ENCODE measurements around the gene PDZK1. TPM values are rescaled to one million over a fixed set of nuclear protein-coding genes. Genes with fewer than 3 reads are reported as not detected.
"Not testable (repeated sequence)": the region's sequence is repeated elsewhere in the genome, so short reads cannot be mapped to it uniquely, and the experiment has no call there.

PDZK1 gene
- total RNA-seq, 1 experiment from 2014 or later = 98.9 TPM

DNA sequence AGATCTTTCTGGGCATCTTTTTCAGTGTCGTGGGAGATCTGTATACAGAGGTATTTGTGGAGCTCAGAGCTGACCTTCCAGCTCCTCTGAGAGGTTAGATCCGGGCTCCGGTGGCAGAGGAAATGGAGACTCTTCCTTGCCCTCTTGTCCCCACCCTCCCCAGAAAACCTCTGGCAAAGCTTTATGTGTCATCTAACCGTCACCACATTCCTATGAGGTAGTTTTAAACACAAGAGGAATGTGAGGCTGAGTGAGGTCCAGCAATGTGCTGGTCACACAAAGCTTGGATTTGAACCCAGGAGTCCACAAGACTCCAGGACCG lies 13.3 kb upstream of the PDZK1 start:
- Histone ChIP-seq H3K36me3 (ENCODE audit: control insufficient read depth, insufficient read depth, low read length) (no peaks in the 10 kb centered on the region), H3K4me3 (ENCODE audit: low read depth, low read length) (no peak overlapping the region), H3K4me1 (peaks cover 33% of the 10 kb centered on the region), H3K9me3 (no peaks in the 10 kb centered on the region), H3K27me3 (replicated peaks; ENCODE audit: control insufficient read depth, insufficient read depth, low read length) (no peaks in the 10 kb centered on the region)
- no peak overlapping the region for H3K4me3 Mint-ChIP-seq (ENCODE audit: unreplicated experiment)
- no peaks in the 10 kb centered on the region for H3K27me3 Mint-ChIP-seq (ENCODE audit: insufficient read depth, unreplicated experiment)
- H3K36me3 Mint-ChIP-seq (ENCODE audit: insufficient read depth, unreplicated experiment) = peaks cover 7% of the 10 kb centered on the region
- peaks cover 42% of the 10 kb centered on the region for H3K4me1 Mint-ChIP-seq (ENCODE audit: low read depth, unreplicated experiment)
- H3K9me3 Mint-ChIP-seq (ENCODE audit: unreplicated experiment) = no peaks in the 10 kb centered on the region
- intact Hi-C loops (cut with micrococcal nuclease; ENCODE audit: unreplicated experiment) = no loop called here
- POLR2A ChIA-PET = interaction anchor here (1.2 kb wide), 1 partner anchor 9 kb away, joined by 5 read pairs; no protein-coding TSS in a partner anchor
- DNase-seq = no peak
- TF ChIP-seq, protein P1, sequence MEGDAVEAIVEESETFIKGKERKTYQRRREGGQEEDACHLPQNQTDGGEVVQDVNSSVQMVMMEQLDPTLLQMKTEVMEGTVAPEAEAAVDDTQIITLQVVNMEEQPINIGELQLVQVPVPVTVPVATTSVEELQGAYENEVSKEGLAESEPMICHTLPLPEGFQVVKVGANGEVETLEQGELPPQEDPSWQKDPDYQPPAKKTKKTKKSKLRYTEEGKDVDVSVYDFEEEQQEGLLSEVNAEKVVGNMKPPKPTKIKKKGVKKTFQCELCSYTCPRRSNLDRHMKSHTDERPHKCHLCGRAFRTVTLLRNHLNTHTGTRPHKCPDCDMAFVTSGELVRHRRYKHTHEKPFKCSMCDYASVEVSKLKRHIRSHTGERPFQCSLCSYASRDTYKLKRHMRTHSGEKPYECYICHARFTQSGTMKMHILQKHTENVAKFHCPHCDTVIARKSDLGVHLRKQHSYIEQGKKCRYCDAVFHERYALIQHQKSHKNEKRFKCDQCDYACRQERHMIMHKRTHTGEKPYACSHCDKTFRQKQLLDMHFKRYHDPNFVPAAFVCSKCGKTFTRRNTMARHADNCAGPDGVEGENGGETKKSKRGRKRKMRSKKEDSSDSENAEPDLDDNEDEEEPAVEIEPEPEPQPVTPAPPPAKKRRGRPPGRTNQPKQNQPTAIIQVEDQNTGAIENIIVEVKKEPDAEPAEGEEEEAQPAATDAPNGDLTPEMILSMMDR (IDR thresholded peaks at IDR 0.05; ENCODE audit: insufficient read depth in 1 of 2, low read depth in 1 of 2, low read length in 1 of 2, severe bottlenecking in 1 of 2, unreplicated experiment in 1 of 2) = no peak
- H3K27ac Mint-ChIP-seq (ENCODE audit: unreplicated experiment) = peak overlapping the region; percentile 69
- no TSS peak for BruUV-seq (replicated peaks)
- CTCF ChIA-PET = interaction anchor here (0.7 to 2.3 kb wide), 5 partner anchors 9 to 289 kb away, joined by 3 to 13 read pairs (median 5); partner anchors contain the start of genes NUDT17 and PDZK1

DNA sequence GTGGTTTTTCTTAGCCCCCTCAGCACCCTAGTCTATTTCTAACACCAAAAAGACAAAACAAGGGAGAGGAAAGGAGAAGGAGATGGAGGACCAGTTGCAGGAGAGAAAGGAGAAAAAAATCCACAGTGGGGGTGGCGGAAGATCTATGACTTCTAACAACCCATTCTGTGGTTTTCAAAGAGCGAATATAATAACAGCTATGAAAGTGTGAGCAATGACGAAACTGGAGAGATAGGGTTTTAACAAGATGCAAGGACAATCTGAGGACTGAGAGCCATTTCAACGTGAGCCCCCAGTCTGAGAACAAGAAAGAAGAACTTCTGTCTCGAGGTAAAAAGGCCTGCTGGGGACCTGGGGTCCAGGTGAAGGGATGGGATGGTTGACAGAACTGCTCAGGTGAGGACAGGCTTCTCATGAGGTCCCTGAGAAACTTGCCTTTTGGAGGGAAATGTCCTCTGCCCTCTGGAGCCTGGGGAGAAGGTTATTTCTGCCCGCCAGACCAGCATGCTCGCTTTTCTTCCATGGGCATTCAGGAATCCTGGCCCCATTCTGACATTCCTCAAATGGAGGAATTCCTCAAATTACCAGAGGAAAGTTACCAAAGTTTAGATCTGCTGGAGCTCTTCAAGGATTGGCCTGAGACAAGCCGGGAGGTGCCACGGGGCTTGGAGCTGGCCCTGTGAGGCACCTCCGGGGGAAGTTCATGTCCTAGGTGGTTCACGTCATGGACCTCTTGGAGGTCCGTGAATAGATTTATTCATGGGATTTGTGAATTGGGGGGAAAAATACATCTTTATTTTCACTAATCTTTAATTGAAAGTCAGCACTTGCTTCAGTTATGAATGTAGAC lies 12.3 kb upstream of the PDZK1 start, which contains the start of gene CD160:
Gene CD160, plus strand, starts transcription at position 270 of the 850 bp plus-strand sequence. CDS start 8,829 bp downstream, outside the sequence.
- H3K4me3 Mint-ChIP-seq (ENCODE audit: unreplicated experiment) = no peak within 1 kb of the TSS
- POLR2A ChIA-PET = no interaction called here
- no TSS peak for BruUV-seq (replicated peaks)
- Histone ChIP-seq H3K27me3 (replicated peaks; ENCODE audit: control insufficient read depth, insufficient read depth, low read length) (no peaks in the 10 kb centered on the region), H3K4me3 (ENCODE audit: low read depth, low read length) (no peak within 1 kb of the TSS), H3K36me3 (ENCODE audit: control insufficient read depth, insufficient read depth, low read length) (no peaks in the 10 kb centered on the region), H3K9me3 (no peaks in the 10 kb centered on the region), H3K4me1 (peaks cover 42% of the 10 kb centered on the region)
- no peaks in the 10 kb centered on the region for H3K27me3 Mint-ChIP-seq (ENCODE audit: insufficient read depth, unreplicated experiment)
- H3K9me3 Mint-ChIP-seq (ENCODE audit: unreplicated experiment) = no peaks in the 10 kb centered on the region
- H3K4me1 Mint-ChIP-seq (ENCODE audit: low read depth, unreplicated experiment) = peaks cover 50% of the 10 kb centered on the region
- intact Hi-C loops (cut with micrococcal nuclease; ENCODE audit: unreplicated experiment) = no loop called here
- H3K27ac Mint-ChIP-seq (ENCODE audit: unreplicated experiment) = peak within 1 kb of the TSS; percentile 69
- H3K36me3 Mint-ChIP-seq (ENCODE audit: insufficient read depth, unreplicated experiment) = peaks cover 7% of the 10 kb centered on the region
- DNase-seq = no peak
- TF ChIP-seq, protein P1 (IDR thresholded peaks at IDR 0.05; ENCODE audit: insufficient read depth in 1 of 2, low read depth in 1 of 2, low read length in 1 of 2, severe bottlenecking in 1 of 2, unreplicated experiment in 1 of 2) = no peak
- CTCF ChIA-PET = interaction anchor here (0.9 to 1.1 kb wide), 2 partner anchors 20 to 125 kb away, joined by 3 read pairs; partner anchors contain the start of gene NUDT17

DNA sequence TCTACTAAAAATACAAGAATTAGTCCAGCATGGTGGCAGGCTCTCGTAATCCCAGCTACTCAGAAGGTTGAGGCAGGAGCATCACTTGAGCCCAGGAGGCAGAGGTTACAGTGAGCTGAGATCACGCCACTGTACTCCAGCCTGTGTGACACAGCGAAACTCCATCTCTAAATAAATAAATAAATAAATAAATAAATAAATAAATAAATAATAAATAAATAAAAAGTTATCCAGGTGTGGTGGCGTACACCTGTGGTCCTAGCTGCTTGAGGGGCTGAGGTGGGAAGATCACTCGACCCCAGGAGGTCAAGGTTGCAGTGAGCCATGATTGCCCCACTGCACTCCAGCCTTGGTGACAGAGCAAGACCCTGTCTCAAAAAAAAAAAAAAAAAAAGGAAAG lies 11.3 kb upstream of the PDZK1 start:
- H3K27me3 ChIP-seq (replicated peaks; ENCODE audit: control insufficient read depth, insufficient read depth, low read length); H3K36me3 Mint-ChIP-seq (ENCODE audit: insufficient read depth, unreplicated experiment); H3K9me3 Mint-ChIP-seq (ENCODE audit: unreplicated experiment); H3K9me3 ChIP-seq; H3K36me3 ChIP-seq (ENCODE audit: control insufficient read depth, insufficient read depth, low read length); CTCF ChIA-PET; H3K27ac Mint-ChIP-seq (ENCODE audit: unreplicated experiment); intact Hi-C loops (cut with micrococcal nuclease; ENCODE audit: unreplicated experiment); DNase-seq; H3K27me3 Mint-ChIP-seq (ENCODE audit: insufficient read depth, unreplicated experiment); H3K4me3 ChIP-seq (ENCODE audit: low read depth, low read length); BruUV-seq (replicated peaks); POLR2A ChIA-PET; H3K4me3 Mint-ChIP-seq (ENCODE audit: unreplicated experiment): not testable (repeated sequence)
- peaks cover 52% of the 10 kb centered on the region for H3K4me1 ChIP-seq
- peaks cover 56% of the 10 kb centered on the region for H3K4me1 Mint-ChIP-seq (ENCODE audit: low read depth, unreplicated experiment)
